Dedifferentiated amniotic fluid mesenchymal stem cell (primary cell): ENCODE data around the gene EEIG2.
"Not testable (repeated sequence)": the region's sequence is repeated elsewhere in the genome, so short reads cannot be mapped to it uniquely, and the experiment has no call there.

Source experiments
- DNase-seq: peaks from one replicate; pipeline ENCODE4 v3.0.0-alpha.2; 2016; ENCODE audit errors: extremely low spot score

The EEIG2 gene

GRCh38 chr1:108559215-108560186 is at the start of gene EEIG2:
Gene EEIG2, plus strand, starts transcription at chr1:108560100. Its CDS starts 329 bp downstream, at chr1:108560429.
- DNase-seq, result peak; percentile 78

- peak; percentile 11 for DNase-seq
Measured at GRCh38 chr1:108511764-108512163, 48.1 kb upstream of the EEIG2 start.

DNA sequence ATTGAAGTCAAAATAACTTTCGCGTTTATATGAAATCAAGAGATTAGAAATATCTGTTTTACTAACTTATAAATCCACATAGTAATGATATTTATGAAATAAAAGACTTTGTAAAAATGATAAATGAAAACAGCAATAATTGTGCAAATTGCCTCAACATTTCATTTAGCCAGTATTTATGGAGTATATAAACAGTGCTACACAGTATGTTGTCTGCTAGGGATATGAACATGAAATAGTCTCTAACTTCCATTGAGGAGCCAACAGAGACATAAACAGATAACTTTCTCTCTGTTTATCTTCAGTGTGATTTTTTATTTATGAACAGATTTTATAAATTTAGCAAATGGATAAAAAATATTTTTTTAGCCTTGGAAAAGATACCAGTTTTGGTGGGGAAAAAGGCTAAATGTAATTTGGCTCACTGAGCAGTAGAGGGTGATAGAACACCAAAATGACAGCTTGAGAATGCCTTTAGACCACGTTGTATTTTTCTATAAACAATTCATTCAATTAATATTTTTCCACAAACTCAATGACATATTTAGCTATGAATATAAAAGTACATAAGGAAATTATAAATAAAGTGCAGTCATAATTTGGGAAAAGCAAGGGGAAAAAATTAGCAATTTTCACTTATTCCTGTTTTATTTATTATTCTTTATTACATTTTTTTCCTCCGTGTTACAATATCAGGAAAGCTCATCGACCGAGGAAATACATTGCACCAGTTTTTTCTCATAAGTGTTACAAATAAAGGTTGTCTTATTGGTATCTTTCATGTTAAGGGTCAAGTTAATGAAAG is 47.5 kb upstream of the EEIG2 start:
- peak; percentile 37 for DNase-seq

DNA sequence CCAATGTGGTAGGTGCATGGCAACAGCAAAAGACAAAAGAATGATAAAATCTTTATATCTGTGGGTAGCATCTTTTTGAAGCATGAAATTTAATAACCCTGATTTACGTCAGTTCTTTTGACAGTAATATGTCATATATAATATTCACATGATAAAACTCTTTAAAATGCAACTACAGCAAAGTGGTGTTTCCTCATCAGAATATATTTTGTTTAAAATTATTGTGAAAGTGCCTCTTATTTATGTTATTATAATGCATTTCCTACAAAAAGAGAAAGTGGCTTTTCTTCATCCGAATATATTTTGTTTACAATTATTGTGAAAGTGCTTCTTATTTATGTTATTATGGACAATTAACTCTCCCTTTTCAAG is 46.9 kb upstream of the EEIG2 start:
- DNase-seq, result no peak

DNA sequence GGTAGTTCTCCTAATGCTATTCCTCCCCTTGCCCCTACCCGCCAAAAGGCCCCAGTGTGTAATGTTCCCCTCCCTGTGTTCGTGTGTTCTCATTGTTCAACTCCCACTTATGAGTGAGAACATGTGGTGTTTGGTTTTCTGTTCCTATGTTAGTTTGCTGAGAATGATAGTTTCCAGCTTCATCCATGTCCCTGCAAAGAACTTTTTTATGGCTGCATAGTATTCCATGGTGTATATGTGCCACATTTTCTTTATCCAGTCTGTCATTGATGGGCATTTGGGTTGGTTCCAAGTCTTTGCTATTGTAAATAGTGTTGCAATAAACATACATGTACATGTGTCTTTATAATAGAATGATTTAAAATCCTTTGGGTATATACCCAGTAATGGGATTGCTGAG is 46.0 kb upstream of the EEIG2 start:
- not testable (repeated sequence) for DNase-seq

- not testable (repeated sequence) for DNase-seq
Measured at GRCh38 chr1:108517301-108517897, 42.5 kb upstream of the EEIG2 start.

GRCh38 chr1:108521990-108522393 is 37.9 kb upstream of the EEIG2 start:
- peak; percentile 4 for DNase-seq

GRCh38 chr1:108523829-108524228 is 36.1 kb upstream of the EEIG2 start:
- no peak for DNase-seq

DNA sequence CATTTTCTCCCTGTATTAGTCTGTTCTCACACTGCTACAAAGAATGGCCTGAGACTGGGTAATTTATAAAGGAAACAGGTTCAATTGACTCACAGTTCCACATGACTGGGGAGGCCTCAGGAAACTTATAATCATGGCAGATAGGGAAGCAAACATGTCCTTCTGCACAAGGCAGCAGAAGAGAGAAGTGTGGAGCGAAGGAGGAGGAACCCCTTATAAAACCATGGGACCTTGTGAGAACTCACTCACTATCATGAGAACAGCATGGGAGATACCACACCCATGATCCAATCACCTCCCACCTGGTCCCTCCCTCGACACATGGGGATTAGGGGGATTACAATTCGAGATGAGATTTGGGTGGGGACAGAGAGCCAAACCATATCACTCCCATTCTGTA is 35.2 kb upstream of the EEIG2 start:
- DNase-seq, result no peak

DNA sequence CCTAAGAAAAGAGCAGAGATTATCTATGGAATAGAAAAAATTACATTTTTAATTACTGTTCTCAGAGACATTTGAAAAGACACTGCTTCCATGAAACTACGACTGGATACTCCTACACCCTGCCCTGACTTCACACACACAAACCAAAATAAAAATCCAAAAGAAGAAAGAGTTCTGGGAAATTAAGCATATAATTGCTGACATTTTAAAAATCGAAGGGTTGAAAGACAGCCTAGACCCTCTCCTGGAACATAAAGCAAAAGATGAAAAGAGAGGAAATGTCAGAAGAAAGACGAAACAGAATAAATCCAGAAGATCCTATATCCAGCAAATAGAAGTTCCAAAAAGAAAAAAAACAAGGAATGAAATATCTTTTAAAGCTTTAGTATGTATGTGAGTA is 32.8 kb upstream of the EEIG2 start:
- no peak for DNase-seq

GRCh38 chr1:108527837-108528236 is 32.1 kb upstream of the EEIG2 start:
- DNase-seq, result no peak

DNA sequence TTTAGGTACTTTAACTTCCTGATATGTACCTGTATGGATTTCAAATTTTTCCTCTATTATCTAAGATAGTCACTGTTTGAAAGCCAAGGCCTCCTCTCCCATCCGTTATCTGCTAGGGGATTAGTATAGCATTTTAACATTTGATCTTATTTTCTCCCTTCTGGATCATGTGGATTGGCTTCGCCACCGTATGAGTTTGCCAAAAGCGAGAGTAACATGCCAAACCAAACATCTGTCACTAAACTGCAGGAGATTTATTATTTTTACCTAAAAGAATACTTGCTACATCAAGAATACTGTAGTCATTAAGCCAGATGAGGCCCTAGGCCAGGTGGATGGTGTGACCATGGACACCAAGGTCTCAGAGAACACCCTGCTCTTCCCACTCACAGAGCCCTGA is 28.5 kb upstream of the EEIG2 start:
- no peak for DNase-seq

GRCh38 chr1:108532730-108533129 is 27.2 kb upstream of the EEIG2 start:
- no peak for DNase-seq

DNA sequence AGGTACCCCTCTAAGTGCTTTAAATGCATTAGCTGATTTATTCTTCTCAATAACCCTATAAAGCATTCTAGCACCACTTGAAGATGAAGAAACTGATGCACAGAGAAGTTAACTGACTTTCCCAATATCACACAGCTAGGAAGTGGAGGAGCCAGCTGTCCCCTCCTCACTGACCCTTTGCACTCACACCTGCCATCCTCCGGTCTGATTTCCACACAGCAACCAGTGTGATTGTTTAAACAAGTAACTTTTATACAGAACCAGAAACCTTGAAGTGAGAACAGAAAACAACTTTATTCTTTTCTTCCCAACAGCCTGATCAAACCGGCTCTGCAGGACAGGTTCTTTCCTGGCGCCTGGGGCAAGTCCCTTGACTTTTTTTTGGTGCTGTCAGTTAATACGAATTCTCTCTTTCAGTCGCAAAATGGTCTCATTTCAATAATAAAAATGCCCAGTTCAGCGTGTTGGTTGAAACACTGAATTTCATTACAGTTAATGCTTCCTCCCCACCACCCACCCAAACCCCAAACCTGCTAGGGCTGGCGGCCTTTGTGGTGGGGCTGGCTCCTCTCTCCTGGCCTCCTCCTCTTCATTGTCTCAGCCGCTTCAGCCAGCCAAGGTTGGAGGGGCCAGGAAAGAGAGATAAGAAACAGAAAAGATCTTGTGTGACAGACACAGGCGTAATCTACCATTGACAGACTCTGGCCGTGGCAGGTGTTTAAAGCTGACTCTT is 26.4 kb upstream of the EEIG2 start:
- DNase-seq, result no peak

DNA sequence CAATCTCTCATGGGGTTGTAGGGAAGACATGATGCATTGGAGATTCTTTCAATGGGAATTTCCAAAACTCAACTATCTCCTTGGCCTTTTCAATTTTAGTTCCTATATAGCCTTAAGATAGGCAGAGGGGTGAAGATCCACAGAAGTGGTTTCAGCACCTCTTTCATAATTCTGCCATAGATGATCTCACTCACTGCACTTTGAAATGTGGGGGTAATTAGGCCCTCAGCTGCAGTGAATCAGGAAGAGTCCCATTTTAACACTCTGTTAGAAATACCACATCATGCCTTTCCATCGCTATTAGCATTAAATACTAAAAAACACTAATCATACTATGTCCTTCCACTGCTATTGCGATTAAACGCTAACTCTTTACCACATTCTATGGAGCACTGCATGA is 25.1 kb upstream of the EEIG2 start:
- DNase-seq, result no peak

DNA sequence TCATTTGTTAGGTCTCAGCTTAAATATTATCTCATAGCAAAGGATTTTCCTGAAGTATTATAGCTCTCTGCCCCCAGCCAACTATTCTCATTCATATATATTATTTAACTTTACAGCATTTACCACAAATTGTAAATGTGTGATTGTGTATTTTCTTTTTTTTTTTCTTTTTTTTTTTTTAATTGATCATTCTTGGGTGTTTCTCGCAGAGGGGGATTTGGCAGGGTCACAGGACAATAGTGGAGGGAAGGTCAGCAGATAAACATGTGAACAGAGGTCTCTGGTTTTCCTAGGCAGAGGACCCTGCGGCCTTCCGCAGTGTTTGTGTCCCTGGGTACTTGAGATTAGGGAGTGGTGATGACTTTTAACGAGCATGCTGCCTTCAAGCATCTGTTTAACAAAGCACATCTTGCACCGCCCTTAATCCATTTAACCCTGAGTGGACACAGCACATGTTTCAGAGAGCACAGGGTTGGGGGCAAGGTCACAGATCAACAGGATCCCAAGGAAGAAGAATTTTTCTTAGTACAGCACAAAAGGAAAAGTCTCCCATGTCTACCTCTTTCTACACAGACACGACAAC is 24.5 kb upstream of the EEIG2 start:
- not testable (repeated sequence) for DNase-seq

GRCh38 chr1:108536021-108536420 is 23.9 kb upstream of the EEIG2 start:
- not testable (repeated sequence) for DNase-seq

DNA sequence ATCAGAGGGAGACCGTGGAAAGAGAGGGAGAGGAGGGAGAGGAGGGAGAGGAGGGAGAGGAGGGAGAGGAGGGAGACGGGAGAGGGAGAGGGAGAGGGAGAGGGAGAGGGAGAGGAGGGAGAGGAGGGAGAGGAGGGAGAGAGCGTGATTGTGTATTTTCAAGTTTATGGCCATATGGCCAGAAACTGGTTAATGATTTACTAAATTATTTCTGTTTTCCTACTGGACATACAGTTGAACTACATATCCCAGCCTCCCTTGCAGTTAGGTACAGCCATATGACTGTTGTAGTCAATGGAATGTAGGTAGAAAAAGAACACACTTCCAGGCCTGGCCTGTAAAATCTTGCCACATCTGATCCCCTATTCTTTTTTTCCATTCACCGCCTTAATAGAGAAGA is 23.1 kb upstream of the EEIG2 start:
- not testable (repeated sequence) for DNase-seq

DNA sequence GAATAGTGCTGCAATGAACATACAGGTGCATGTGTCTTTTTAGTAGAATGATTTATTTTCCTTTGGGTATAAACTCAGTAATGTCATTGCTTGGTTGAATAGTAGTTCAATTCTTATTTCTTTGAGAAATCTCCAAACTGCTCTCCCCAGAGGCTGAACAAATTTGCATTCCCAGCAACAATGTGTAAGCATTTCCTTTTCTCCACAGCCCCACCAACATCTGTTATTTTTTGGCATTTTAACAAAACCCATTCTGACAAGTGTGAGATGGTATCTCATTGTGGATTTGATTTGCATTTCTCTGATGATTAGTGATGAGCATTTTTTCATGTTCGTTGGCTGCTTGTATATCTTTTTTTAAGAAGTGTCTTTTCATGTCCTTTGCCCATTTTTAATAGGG is 21.9 kb upstream of the EEIG2 start:
- DNase-seq, result no peak

DNA sequence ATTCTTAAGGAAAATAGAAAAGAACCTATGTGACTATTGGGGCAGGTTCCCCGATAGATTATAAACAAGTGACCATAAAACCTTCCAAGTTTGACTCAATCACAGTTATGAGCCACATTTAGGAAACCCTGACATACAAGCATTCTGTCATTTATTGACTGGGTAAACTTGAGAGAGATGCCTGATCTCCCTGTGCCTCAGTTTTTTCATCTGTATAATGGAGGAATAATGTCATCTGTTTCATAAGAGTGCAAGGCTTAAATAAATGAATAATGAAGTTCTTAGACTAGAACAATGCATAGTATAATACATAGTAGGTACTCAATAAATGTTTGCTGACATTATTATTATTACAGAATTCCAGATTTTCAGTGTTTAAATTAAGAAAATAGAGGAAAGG is 18.9 kb upstream of the EEIG2 start:
- DNase-seq, result no peak

DNA sequence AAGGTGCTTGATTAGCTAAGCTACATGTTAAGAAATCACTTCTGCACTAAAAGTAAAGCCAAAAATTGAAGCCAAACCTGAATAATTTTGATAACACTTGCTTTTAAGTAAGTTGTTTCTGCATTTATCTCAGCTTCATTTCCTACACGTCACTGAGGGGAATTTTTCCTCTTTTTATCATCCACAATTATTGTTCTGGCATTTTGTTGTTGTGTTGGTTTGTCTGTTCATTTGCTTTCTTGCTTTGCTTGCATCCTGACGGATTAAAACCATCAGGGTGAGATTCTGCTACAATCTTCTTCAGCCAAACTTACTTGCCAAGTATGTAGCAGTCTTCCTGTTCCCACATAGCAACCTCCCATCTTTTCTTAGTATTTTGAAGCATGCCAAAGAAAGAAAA is 18.0 kb upstream of the EEIG2 start:
- no peak for DNase-seq
